Body of pancreas (tissue), 4 donors: ENCODE measurements around the gene NLRP6. TPM values are rescaled to one million over a fixed set of nuclear protein-coding genes. Genes with fewer than 3 reads are reported as not detected.
"Not testable (repeated sequence)": the region's sequence is repeated elsewhere in the genome, so short reads cannot be mapped to it uniquely, and the experiment has no call there.

Source experiments
- ATAC-seq: fragments of 150-250 bp; one replicate; pipeline ENCODE4 v1.9.1; 2016
- DNase-seq, 4 donors: peaks; one replicate each; pipeline ENCODE4 v3.0.0-alpha.2; 2019
- H3K27ac ChIP-seq, 4 donors: fragments of 200-600 bp; sonication (generic); 1 replicate in 3 of 4; 2 replicates in 1 of 4; pipeline versions ENCODE4 v1.5.1 to v1.6.1; 2016 to 2019; ENCODE audit warnings: mild to moderate bottlenecking in 1 of 4, mixed read lengths in 1 of 4, moderate library complexity in 1 of 4
- H3K27me3 ChIP-seq, 2 donors: fragments of 200-600 bp; sonication (generic); one replicate each; pipeline ENCODE4 v1.6.0; 2016; ENCODE audit warnings: mild to moderate bottlenecking in 1 of 2
- H3K36me3 ChIP-seq, 2 donors: fragments of 200-600 bp; sonication (generic); replicated peaks in 1 of 2; 2 replicates each; pipeline ENCODE4 v1.5.1; 2016; ENCODE audit warnings: low read depth in 2 of 2; ENCODE audit not compliant: insufficient read depth in 1 of 2
- H3K4me1 ChIP-seq: fragments of 200-600 bp; sonication (generic); one replicate; pipeline ENCODE4 v1.6.0; 2016
- H3K4me3 ChIP-seq, 2 donors: fragments of 200-600 bp; sonication (generic); 1 replicate in 1 of 2; 2 replicates in 1 of 2; pipeline ENCODE4 v1.5.1; 2016 to 2019
- H3K9me3 ChIP-seq, 3 donors: fragments of 200-600 bp; sonication (generic); 1 replicate in 2 of 3; 2 replicates in 1 of 3; pipeline ENCODE4 v1.5.1; 2016
- POLR2A ChIP-seq, 3 donors: fragments of 450-650 bp; IDR thresholded peaks; one replicate each; pipeline ENCODE4 v1.6.1; 2016; ENCODE audit warnings: antibody characterized with exemption in 3 of 3, mild to moderate bottlenecking in 2 of 3
- WGBS, 2 donors: methylation state at CpG; one replicate each; pipeline ENCODE4 v1.1.5; 2017; 5-methylcytosine and 5-hydroxymethylcytosine counted together
- intact Hi-C: fragments of 100-400 bp; cut with DNase I; formaldehyde crosslinking; loops from one replicate; pipeline ENCODE4 v1.15.1; 2023
- total RNA-seq, 2 donors: library from RNA; depleted of rRNA; stranded (reverse); fragments of >200 nt; gene quantifications; one replicate each; pipeline ENCODE4 v1.1.0, GENCODE V29; 2016
- TF ChIP-seq, protein P1 (sequence below), 7 experiments: fragments of 450-650 bp in 4 of 7; fragments of 200-600 bp in 3 of 7; sonication (generic) in 3 of 7; IDR thresholded peaks; one replicate each; pipeline ENCODE4 v1.5.1; 2016 to 2019; ENCODE audit warnings: antibody characterized with exemption in 7 of 7

NLRP6 gene
- total RNA-seq, 2 donors from 2014 or later: 1.0 TPM; not detected in 1

DNA sequence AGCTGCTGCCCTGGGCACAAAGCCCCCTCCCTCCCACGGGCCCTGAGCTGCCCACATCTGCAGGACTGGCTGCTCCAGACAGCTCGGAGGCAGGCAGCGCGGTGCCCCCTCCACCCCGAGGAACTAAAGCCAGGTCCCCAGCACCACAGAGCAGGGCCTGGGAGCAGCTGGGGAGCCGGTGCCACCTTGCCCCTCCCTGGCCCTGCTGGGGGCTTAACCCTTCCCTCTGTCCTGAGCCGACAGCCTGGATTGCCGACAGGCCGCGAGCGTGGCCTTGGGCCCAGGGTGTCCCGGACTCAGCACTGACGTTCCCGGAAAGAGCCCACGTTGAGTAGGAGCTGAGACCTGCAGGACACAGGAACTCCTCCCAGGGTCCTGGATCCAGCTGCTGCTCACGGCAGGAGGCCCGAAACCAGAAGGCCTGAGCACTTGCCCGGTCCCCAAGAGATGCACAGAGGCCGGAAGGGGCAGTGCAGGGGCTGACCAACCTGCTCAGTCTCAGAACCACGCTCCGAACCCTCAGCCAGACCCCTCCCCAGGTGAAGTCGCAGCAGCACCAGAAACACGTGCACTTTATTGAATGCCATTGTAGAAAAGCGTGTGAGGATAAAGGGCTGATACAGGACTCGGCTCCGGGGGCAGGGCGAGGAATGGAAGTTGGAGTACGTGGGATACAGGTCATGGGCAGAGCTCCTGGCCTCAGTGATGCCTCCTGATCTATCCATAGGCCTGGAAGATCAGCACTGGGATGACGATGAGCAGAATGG lies 41.1 kb downstream of the NLRP6 start:
- 13 to 19% methylated on average over 6 to 18 of the region's 29 CpGs for WGBS, 2 donors
- ATAC-seq: peak; percentile 51
- DNase-seq: peak in 3 of 4 donors; percentile 43 to 58 (median 54)
- H3K36me3 ChIP-seq, H3K9me3 ChIP-seq, intact Hi-C loops: not testable (repeated sequence)
- H3K27me3 ChIP-seq: peaks cover 0 to 18% of the 10 kb centered on the region in 2 donors
- peak overlapping the region; percentile 83 to 99 (median 92) for H3K27ac ChIP-seq
- TF ChIP-seq, protein P1, sequence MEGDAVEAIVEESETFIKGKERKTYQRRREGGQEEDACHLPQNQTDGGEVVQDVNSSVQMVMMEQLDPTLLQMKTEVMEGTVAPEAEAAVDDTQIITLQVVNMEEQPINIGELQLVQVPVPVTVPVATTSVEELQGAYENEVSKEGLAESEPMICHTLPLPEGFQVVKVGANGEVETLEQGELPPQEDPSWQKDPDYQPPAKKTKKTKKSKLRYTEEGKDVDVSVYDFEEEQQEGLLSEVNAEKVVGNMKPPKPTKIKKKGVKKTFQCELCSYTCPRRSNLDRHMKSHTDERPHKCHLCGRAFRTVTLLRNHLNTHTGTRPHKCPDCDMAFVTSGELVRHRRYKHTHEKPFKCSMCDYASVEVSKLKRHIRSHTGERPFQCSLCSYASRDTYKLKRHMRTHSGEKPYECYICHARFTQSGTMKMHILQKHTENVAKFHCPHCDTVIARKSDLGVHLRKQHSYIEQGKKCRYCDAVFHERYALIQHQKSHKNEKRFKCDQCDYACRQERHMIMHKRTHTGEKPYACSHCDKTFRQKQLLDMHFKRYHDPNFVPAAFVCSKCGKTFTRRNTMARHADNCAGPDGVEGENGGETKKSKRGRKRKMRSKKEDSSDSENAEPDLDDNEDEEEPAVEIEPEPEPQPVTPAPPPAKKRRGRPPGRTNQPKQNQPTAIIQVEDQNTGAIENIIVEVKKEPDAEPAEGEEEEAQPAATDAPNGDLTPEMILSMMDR (IDR thresholded peaks at IDR 0.05): peak in 4 of 7 experiments; percentile 20 to 32 (median 26)
- TF ChIP-seq POLR2A (IDR thresholded peaks at IDR 0.05): peak; percentile 10 to 69 (median 65)
- H3K4me3 ChIP-seq: peak overlapping the region; percentile 21 to 48
- peaks cover 23% of the 10 kb centered on the region for H3K4me1 ChIP-seq

DNA sequence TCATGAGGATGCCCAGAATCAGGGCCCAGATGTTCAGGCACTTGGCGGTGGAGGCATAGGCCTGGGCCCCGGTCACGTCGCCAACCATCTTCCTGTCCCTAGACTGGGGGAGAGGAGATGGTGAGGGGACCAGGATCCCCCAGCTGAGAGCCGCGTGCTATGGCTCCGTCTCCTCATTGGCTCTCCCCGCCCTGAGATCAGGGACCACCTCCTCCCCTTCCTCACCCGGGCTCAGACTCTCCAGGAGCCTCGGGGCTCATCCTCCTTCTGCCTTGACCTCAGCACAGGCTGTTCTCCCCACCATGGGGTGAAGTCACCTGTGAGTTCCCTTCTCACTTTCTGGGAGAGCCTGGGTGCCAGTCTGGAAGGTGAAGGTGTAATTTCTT lies 41.7 kb downstream of the NLRP6 start:
- H3K9me3 ChIP-seq, DNase-seq, H3K36me3 ChIP-seq, ATAC-seq, intact Hi-C loops: not testable (repeated sequence)
- peak overlapping the region; percentile 83 to 99 (median 92) for H3K27ac ChIP-seq
- peaks cover 23% of the 10 kb centered on the region for H3K4me1 ChIP-seq
- H3K27me3 ChIP-seq: peaks cover 0 to 18% of the 10 kb centered on the region in 2 donors
- peak overlapping the region; percentile 21 to 48 for H3K4me3 ChIP-seq
- 38% methylated on average over 10 of the region's 10 CpGs; no CpG with 5 or more reads in 1 of the 2 donors for WGBS, 2 donors

DNA sequence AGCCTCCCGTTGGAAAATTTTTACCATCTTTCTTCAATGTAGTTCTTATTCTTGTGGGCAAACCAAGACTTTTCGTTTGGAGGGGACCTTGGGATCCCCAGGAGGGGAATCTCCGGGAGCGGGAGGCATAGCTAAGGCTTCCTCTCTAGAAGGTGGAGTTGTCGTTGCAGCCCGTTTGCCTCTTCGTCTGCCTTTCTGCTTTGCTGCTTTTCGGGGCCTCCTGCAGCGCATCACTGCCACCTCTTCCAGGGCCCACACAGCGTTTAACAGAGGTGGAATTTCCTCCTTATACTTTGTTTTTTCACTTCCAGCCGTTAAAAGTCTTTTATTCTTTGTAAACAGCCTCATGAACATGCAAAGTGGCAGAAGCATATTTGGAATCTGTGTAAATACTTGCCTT lies 45.9 kb downstream of the NLRP6 start:
- no peak for ATAC-seq
- 65 to 69% methylated on average over 11 of the region's 11 CpGs for WGBS, 2 donors
- no peak for DNase-seq
- H3K27ac ChIP-seq: peak overlapping the region in 1 of 4 donors; percentile 17
- H3K9me3 ChIP-seq: no peaks in the 10 kb centered on the region
- no peaks in the 10 kb centered on the region for H3K27me3 ChIP-seq
- peaks cover 24% of the 10 kb centered on the region for H3K4me1 ChIP-seq
- intact Hi-C loops: no loop called here
- no peaks in the 10 kb centered on the region for H3K36me3 ChIP-seq
- no peak overlapping the region for H3K4me3 ChIP-seq
- no peak for TF ChIP-seq POLR2A (IDR thresholded peaks at IDR 0.05)
- TF ChIP-seq, protein P1 (IDR thresholded peaks at IDR 0.05): no peak

DNA sequence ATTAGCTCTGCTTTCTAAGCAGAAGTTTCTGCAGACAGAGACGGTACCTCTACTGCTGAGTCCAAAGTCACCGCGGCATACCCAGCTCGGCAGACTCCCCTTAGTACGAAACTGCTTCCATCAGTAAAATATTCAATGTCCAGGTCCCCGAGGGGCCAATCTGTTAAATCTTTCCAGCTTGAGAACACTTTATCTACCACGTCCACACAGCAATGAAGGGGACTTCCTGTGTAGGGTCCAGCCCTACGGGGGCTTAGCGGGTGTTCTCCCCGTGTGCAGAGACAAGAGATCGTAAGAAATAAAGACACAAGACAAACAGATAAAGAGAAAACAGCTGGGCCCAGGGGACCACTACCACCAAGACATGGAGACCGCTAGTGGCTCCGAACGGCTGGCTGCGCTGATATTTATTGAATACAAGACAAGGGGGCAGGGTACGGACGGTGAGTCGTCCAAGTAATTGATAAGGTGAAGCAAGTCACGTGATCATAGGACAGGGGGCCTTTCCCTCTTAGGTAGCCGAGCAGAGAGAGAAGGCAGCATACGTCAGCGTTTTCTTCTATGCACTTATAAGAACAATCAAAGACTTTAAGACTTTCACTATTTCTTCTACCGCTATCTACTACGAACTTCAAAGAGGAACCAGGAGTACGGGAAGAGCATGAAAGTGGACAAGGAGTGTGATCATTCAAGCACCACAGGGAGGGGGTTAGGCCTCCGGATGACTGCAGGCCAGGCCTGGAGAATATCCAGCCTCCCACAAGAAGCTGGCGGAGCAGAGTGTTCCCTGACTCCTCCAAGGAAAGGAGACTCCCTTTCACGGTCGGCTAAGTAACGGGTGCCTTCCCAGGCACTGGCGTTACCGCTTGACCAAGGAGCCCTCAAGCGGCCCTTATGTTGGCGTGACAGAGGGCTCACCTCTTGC lies 46.6 kb downstream of the NLRP6 start:
- DNase-seq, ATAC-seq: not testable (repeated sequence)
- WGBS, 2 donors: 51 to 61% methylated on average over 26 to 29 of the region's 34 CpGs

DNA sequence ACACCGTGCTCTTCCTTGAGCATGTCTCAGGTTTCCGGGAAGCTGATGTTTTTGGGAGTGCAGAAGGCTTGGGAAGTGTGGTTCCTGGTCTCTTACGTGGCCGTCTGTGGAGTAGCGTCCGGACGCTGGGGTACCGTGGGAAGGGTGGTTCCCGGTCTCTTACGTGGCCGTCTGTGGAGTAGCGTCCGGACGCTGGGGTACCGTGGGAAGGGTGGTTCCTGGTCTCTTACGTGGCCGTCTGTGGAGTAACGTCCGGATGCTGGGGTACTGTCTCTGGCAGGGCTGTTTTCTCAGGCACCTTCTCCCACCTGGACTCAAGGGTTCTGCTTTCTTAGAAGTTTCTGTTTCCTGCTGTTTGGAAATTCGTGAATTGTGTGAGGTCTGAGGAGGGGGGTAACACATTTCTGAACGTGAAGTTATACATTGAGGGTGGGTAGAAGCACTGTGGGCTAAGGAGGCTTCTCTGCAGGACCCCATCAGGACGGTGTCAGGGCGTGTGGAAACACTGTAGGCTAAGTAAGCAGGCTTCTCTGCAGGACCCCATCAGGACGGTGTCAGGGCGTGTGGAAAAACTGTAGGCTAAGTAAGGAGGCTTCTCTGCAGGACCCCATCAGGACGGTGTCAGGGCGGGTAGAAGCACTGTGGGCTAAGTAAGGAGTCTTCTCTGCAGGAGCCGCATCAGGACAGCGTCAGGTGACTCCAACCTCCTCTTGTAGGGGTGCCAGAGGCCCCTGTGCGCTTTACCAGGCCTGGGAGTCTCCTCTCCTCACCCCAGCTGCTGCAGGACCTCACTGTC lies 47.8 kb downstream of the NLRP6 start:
- ATAC-seq (peak; percentile 3), DNase-seq (no peak)
- no peaks in the 10 kb centered on the region for H3K9me3 ChIP-seq
- H3K4me3 ChIP-seq: no peak overlapping the region
- TF ChIP-seq POLR2A (IDR thresholded peaks at IDR 0.05): no peak
- TF ChIP-seq, protein P1 (IDR thresholded peaks at IDR 0.05): no peak
- H3K36me3 ChIP-seq: no peaks in the 10 kb centered on the region
- peak overlapping the region in 3 of 4 donors; percentile 64 to 81 (median 75) for H3K27ac ChIP-seq
- intact Hi-C loops: no loop called here
- H3K4me1 ChIP-seq: peaks cover 17% of the 10 kb centered on the region
- H3K27me3 ChIP-seq: no peaks in the 10 kb centered on the region
- WGBS, 2 donors: 72 to 75% methylated on average over 24 to 30 of the region's 30 CpGs

More for the DNA sequence above, 46.6 kb downstream of the NLRP6 start:
- Histone ChIP-seq H3K4me1 (peaks cover 20% of the 10 kb centered on the region), H3K27ac (peak overlapping the region in 3 of 4 donors; percentile 17 to 36 (median 30))
- H3K27me3 ChIP-seq, H3K36me3 ChIP-seq, intact Hi-C loops, H3K4me3 ChIP-seq, H3K9me3 ChIP-seq: not testable (repeated sequence)
